ENCODE results near the gene IKBKG.
"Not testable (repeated sequence)": the region's sequence is repeated elsewhere in the genome, so short reads cannot be mapped to it uniquely, and the experiment has no call there.

IKBKG gene

GRCh38 chrX:154552112-154552806 lies 4.8 kb downstream of the IKBKG start:
- in situ Hi-C loops (cut with HindIII; ENCODE audit: low sequenced_read_pairs), result not testable (repeated sequence)

- in situ Hi-C loops (cut with HindIII; ENCODE audit: low sequenced_read_pairs), result not testable (repeated sequence)
These were observed 10.8 kb downstream of the IKBKG start for GRCh38 chrX:154558060-154558690.

GRCh38 chrX:154558896-154559295 lies 11.5 kb downstream of the IKBKG start:
- in situ Hi-C loops (cut with HindIII; ENCODE audit: low sequenced_read_pairs), result not testable (repeated sequence)

- in situ Hi-C loops (cut with HindIII; ENCODE audit: low sequenced_read_pairs), result not testable (repeated sequence)
These were observed 12.9 kb downstream of the IKBKG start for GRCh38 chrX:154560326-154560725.

GRCh38 chrX:154562295-154562694 lies 14.9 kb downstream of the IKBKG start:
- in situ Hi-C loops (cut with HindIII; ENCODE audit: low sequenced_read_pairs), result not testable (repeated sequence)

- in situ Hi-C loops (cut with HindIII; ENCODE audit: low sequenced_read_pairs), result not testable (repeated sequence)
These were observed 22.9 kb downstream of the IKBKG start for GRCh38 chrX:154570361-154570760.

- in situ Hi-C loops (cut with HindIII; ENCODE audit: low sequenced_read_pairs), result not testable (repeated sequence)
These were observed 25.6 kb downstream of the IKBKG start for GRCh38 chrX:154573061-154573460.

GRCh38 chrX:154575076-154575475 lies 27.7 kb downstream of the IKBKG start:
- in situ Hi-C loops (cut with HindIII; ENCODE audit: low sequenced_read_pairs), result not testable (repeated sequence)

GRCh38 chrX:154582994-154583393 lies 35.6 kb downstream of the IKBKG start:
- in situ Hi-C loops (cut with HindIII; ENCODE audit: low sequenced_read_pairs), result not testable (repeated sequence)

- in situ Hi-C loops (cut with HindIII; ENCODE audit: low sequenced_read_pairs), result not testable (repeated sequence)
These were observed 37.3 kb downstream of the IKBKG start, which contains the start of gene CTAG1A for GRCh38 chrX:154584585-154585183. CTAG1A (plus strand) TSS chrX:154585133; CDS start chrX:154585207, 74 bp downstream.

GRCh38 chrX:154590415-154590814 lies 43.0 kb downstream of the IKBKG start:
- in situ Hi-C loops (cut with HindIII; ENCODE audit: low sequenced_read_pairs), result not testable (repeated sequence)

- in situ Hi-C loops (cut with HindIII; ENCODE audit: low sequenced_read_pairs), result no loop called here
These were observed 45.1 kb downstream of the IKBKG start for GRCh38 chrX:154592505-154592904.

- in situ Hi-C loops (cut with HindIII; ENCODE audit: low sequenced_read_pairs), result no loop called here
These were observed 45.8 kb downstream of the IKBKG start for GRCh38 chrX:154593201-154593600.

GRCh38 chrX:154594491-154594890 lies 47.1 kb downstream of the IKBKG start:
- in situ Hi-C loops (cut with HindIII; ENCODE audit: low sequenced_read_pairs), result no loop called here

GRCh38 chrX:154595559-154596249 lies 48.3 kb downstream of the IKBKG start:
- in situ Hi-C loops (cut with HindIII; ENCODE audit: low sequenced_read_pairs), result no loop called here

- in situ Hi-C loops (cut with HindIII; ENCODE audit: low sequenced_read_pairs), result no loop called here
These were observed 49.0 kb downstream of the IKBKG start for GRCh38 chrX:154596290-154596929.

GRCh38 chrX:154597221-154597620 lies 49.8 kb downstream of the IKBKG start:
- in situ Hi-C loops (cut with HindIII; ENCODE audit: low sequenced_read_pairs), result no loop called here

GRCh38 chrX:154598656-154599055 lies 51.2 kb downstream of the IKBKG start:
- in situ Hi-C loops (cut with HindIII; ENCODE audit: low sequenced_read_pairs), result no loop called here

- in situ Hi-C loops (cut with HindIII; ENCODE audit: low sequenced_read_pairs), result no loop called here
These were observed 52.1 kb downstream of the IKBKG start for GRCh38 chrX:154599531-154599930.

GRCh38 chrX:154600759-154601374 lies 53.4 kb downstream of the IKBKG start:
- in situ Hi-C loops (cut with HindIII; ENCODE audit: low sequenced_read_pairs), result no loop called here
